Measurements from ENCODE around the gene TADA2A.

The TADA2A gene

GRCh38 chr17:37493249-37494027 lies 86.8 kb downstream of the TADA2A start:
- no peak for TF ChIP-seq CTCF (IDR thresholded peaks at IDR 0.05)

- no peak for TF ChIP-seq CTCF (IDR thresholded peaks at IDR 0.05)
Observed at GRCh38 chr17:37494401-37494831, 87.7 kb downstream of the TADA2A start.

- TF ChIP-seq CTCF (IDR thresholded peaks at IDR 0.05), result no peak
Observed at GRCh38 chr17:37494971-37495370, 88.3 kb downstream of the TADA2A start.

GRCh38 chr17:37500378-37500777 lies 93.7 kb downstream of the TADA2A start:
- no peak for TF ChIP-seq CTCF (IDR thresholded peaks at IDR 0.05)

GRCh38 chr17:37502009-37502936 lies 95.6 kb downstream of the TADA2A start:
- no peak for TF ChIP-seq CTCF (IDR thresholded peaks at IDR 0.05)

GRCh38 chr17:37503148-37503547 lies 96.5 kb downstream of the TADA2A start:
- TF ChIP-seq CTCF (IDR thresholded peaks at IDR 0.05), result no peak

GRCh38 chr17:37505333-37505732 lies 98.6 kb downstream of the TADA2A start:
- TF ChIP-seq CTCF (IDR thresholded peaks at IDR 0.05), result no peak

All from LNCAP (cell line).